Erythroblast (primary cell): ENCODE measurements around the gene RNF144B.

Experiments
- GATA1 ChIP-seq: IDR thresholded peaks from 2 replicates; pipeline ENCODE4 v1.6.1; 2011; ENCODE audit warnings: low read depth, mild to moderate bottlenecking, control low read depth, low read length, moderate library complexity
- POLR2A ChIP-seq: IDR thresholded peaks from 2 replicates; pipeline ENCODE4 v1.6.1; 2011; ENCODE audit warnings: mild to moderate bottlenecking, low read length

DNA sequence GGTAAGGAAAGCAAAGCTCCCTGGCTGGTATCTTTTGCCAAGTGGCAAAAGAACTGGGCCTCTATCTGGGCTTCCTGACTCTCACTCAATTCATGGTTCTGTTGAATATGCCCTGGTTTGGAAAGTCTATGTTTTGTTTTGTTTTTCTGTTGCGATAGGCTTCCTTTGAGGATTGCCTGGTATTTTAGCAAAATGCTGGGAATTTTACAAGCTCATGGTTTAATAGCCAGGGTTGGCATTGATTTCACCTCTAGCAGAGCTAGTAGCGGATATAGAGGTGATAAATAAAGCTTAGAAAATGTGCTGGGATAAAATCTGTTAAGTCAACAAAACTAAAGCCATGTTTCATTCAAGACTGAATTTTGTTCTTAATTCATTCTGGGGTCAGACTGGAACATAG, 109.9 kb downstream of the RNF144B start:
- TF ChIP-seq POLR2A (no peak), GATA1 (no peak)
